RWPE2 (cell line): ENCODE measurements around the gene HIRA.

ENCODE experiments used
- ATAC-seq: fragments of 200-7000 bp; cut with Tn5 transposase; 3 replicates; pipeline ENCODE4 v1.9.1; 2021; ENCODE audit warnings: low read depth
- DNase-seq: peaks from one replicate; pipeline ENCODE4 v3.0.0-alpha.2; 2020; ENCODE audit warnings: low spot score
- H3K27ac ChIP-seq: fragments of 450-650 bp; 2 replicates; pipeline ENCODE4 v1.5.1; 2017; ENCODE audit warnings: mild to moderate bottlenecking; ENCODE audit not compliant: poor library complexity, severe bottlenecking
- H3K27me3 ChIP-seq: fragments of 250-450 bp; sonication (Bioruptor Pico); 2 replicates; pipeline ENCODE4 v1.5.1; 2021; ENCODE audit warnings: mild to moderate bottlenecking, moderate library complexity; ENCODE audit not compliant: insufficient read depth, poor library complexity, severe bottlenecking
- H3K36me3 ChIP-seq: fragments of 250-450 bp; sonication (Bioruptor Pico); 2 replicates; pipeline ENCODE4 v1.5.1; 2020; ENCODE audit warnings: low read depth, mild to moderate bottlenecking, moderate library complexity
- H3K4me1 ChIP-seq: fragments of 250-450 bp; sonication (Bioruptor Pico); 2 replicates; pipeline ENCODE4 v1.5.1; 2021; ENCODE audit warnings: mild to moderate bottlenecking, moderate library complexity; ENCODE audit not compliant: insufficient read depth, poor library complexity, severe bottlenecking
- H3K4me3 ChIP-seq: fragments of 250-450 bp; sonication (Bioruptor Pico); 2 replicates; pipeline ENCODE4 v1.5.1; 2021; ENCODE audit warnings: mild to moderate bottlenecking, moderate library complexity; ENCODE audit not compliant: severe bottlenecking
- H3K9me3 ChIP-seq: fragments of 250-450 bp; sonication (Bioruptor Pico); 2 replicates; pipeline ENCODE4 v1.5.1; 2021; ENCODE audit warnings: mild to moderate bottlenecking, moderate library complexity; ENCODE audit not compliant: severe bottlenecking
- CTCF ChIP-seq: fragments of 450-650 bp; IDR thresholded peaks from one replicate; pipeline ENCODE4 v1.5.1; 2017; ENCODE audit warnings: mild to moderate bottlenecking, moderate library complexity; ENCODE audit not compliant: poor library complexity, severe bottlenecking

Gene HIRA

GRCh38 chr22:19358703-19359553 is 72.6 kb downstream of the HIRA start:
- ATAC-seq (no peak), DNase-seq (no peak)
- H3K27ac ChIP-seq: no peak overlapping the region
- TF ChIP-seq CTCF: no peak
- H3K4me1 ChIP-seq: no peaks in the 10 kb centered on the region
- H3K4me3 ChIP-seq: no peak overlapping the region
- no peaks in the 10 kb centered on the region for H3K27me3 ChIP-seq
- H3K9me3 ChIP-seq: no peaks in the 10 kb centered on the region
- H3K36me3 ChIP-seq: peaks cover 85% of the 10 kb centered on the region

GRCh38 chr22:19358195-19358594 is 73.3 kb downstream of the HIRA start:
- Histone ChIP-seq H3K4me3 (no peak overlapping the region), H3K27me3 (no peaks in the 10 kb centered on the region), H3K9me3 (no peaks in the 10 kb centered on the region), H3K27ac (no peak overlapping the region), H3K4me1 (no peaks in the 10 kb centered on the region), H3K36me3 (peaks cover 84% of the 10 kb centered on the region)
- ATAC-seq (no peak), DNase-seq (no peak)
- no peak for TF ChIP-seq CTCF

- DNase-seq (no peak), ATAC-seq (no peak)
- Histone ChIP-seq H3K9me3 (no peaks in the 10 kb centered on the region), H3K27ac (no peak overlapping the region), H3K36me3 (peaks cover 82% of the 10 kb centered on the region), H3K27me3 (no peaks in the 10 kb centered on the region), H3K4me1 (no peaks in the 10 kb centered on the region), H3K4me3 (no peak overlapping the region)
- TF ChIP-seq CTCF: no peak
Measured at GRCh38 chr22:19357270-19358105, 74.0 kb downstream of the HIRA start.

GRCh38 chr22:19356708-19357269 is 74.7 kb downstream of the HIRA start:
- Histone ChIP-seq H3K27me3 (no peaks in the 10 kb centered on the region), H3K27ac (no peak overlapping the region), H3K4me3 (no peak overlapping the region), H3K9me3 (no peaks in the 10 kb centered on the region), H3K36me3 (peaks cover 80% of the 10 kb centered on the region), H3K4me1 (no peaks in the 10 kb centered on the region)
- TF ChIP-seq CTCF: no peak
- DNase-seq: no peak
- no peak for ATAC-seq
